GM21717 (cell line): ENCODE results near the gene DBT.
"Not testable (repeated sequence)": the region's sequence is repeated elsewhere in the genome, so short reads cannot be mapped to it uniquely, and the experiment has no call there.

Source experiments
- ATAC-seq: cut with Tn5 transposase; IDR thresholded peaks from one replicate; pipeline ENCODE4 v1.9.1; 2021; ENCODE audit warnings: mild to moderate bottlenecking, moderate library complexity; ENCODE audit not compliant: unreplicated experiment

Gene DBT

DNA sequence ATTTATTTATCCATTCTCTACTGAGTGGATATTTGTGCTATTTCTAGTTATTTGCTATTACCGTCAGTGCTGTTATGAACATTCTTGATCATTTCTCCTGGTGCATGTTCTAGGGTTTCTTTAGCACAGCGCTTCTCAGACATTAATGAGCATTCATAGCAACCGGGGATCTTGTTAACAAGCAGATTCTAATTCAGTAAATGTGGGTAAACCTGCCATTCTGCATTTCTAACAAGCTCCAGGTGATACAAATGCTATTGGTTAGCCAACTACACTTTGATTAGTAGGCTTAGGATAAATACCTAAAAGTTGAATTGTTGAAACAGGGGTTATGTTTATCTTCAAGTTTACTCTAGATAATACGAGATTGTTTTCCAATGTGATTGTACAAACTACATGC lies 3.3 kb upstream of the DBT start:
- ATAC-seq, result no peak

DNA sequence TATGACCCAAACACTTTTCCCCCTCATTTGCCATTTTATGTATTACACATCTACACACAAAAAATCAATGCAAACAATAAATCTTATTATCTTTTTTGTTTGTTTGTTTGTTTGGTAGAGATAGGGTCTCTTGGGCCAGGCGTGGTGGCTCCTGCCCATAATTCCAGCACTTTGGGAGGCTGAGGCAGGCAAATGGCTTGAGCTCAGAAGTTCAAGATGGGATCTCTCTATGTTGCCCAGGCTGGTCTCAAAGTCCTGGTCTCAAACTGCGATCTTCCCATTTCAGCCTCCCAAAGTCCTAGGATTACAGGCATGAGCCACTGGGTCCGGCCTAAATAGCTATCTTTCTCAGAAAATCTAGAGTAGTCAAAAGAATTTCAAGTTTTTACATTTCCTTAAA lies 1.2 kb upstream of the DBT start:
- ATAC-seq, result no peak

DNA sequence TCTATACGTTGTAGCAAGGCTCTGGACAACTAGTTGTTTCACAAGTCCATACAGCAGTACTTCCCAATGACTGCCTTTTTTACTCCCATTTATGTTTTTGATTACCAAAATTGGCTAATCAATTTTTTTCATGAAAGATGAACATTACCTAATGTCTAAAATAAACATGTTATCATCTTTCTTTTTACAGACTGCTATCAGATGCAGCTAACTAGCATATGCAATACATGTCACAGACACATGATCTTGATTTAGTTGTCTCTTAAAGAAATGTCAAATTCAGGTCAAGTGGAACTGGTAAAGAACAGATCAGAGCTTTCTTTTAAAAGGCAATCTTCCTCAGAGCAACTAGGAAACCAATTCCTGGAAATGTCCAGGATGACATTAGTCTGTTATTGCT lies 630 bp upstream of the DBT start:
- ATAC-seq, result no peak

DNA sequence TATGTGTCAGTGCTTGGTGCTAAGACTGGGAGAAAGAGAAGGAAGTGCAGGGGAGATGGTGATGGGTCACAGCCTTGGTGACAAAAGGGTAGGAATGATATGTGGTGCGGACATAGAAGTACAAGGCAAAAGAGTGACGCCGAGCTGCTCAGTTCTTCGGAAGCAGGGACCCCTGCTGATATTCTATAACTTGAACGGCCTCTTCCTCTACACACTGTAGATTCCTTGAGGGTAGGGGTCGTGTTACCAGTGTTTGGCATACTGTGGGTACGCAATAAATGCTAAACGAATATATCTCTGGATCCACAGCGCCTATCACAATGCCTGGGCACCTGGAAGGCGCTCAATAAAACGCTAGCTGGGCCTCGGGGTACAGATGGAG lies 488 bp downstream of the DBT start:
- no peak for ATAC-seq

DNA sequence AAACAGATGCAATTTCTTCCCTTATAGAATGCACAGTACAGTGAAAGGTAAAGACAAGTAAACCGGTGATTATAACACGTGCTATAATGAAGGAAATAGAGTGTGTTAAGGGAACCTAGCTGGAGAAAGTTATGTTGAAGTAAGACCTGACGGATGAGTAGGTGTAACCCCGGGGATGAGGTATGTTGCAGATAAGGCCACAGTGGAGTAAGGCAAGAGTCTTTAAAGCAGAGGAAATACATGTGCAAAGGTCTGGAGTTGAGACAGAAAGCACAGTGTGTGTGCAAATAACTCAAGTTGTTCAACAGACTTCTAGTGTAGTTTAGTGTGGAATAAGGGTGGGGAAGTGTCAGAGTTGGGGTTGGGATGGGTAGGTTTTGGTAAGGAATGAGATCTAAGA lies 2.9 kb downstream of the DBT start:
- no peak for ATAC-seq

DNA sequence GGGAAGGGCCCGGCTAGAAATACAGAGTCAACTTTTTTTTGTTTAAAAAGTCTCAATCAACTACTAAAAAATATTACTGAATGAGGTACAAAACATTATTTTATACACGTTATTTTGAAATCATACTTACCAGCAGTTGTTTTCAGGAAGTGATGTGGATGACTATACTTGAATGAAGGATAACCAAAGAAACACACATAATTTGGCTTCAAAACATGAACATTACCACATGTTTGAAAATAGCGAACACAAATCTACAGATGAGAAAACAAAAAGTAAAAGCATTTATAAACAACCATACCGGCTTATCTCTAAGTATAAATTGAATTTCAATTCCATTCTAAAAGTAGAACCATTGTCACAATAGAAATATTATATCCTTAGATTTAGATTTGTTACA lies 9.0 kb downstream of the DBT start:
- no peak for ATAC-seq

DNA sequence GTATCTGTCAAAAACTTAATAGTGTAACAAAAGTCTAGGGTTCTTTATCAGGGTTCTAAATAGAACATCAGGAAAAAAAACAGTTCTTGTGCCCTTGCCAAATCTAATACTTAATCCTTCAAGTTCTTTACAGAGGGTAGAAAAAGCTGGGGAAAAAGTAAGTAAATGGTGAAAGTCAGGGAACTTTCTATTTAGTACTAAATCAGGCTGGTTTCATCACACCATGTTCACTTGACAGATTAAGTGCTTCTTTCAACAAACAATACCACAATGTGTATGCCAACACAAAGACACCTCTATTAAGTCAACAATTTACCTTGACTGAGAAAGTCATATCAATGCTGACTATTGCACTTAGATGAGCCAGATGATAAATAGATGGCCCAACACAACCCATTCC lies 9.7 kb downstream of the DBT start:
- ATAC-seq, result no peak

DNA sequence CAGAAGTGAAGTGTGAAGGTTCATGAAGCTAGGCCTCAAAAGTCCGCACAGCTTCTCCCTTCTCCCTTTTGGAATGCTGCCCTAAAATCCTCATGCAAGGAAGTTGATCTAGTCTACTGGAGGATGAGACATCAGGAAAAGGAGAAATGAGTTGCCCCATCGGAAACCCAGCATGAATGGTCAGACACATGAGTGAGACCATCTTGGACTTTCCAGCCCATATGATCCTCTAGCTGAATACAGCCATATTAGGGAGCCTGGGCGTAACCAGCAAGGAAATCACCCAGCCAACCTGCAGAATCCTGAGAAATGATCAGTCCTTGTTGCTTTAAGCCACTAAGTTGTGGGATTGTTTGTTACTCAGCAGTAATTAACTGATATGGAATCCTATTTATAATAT lies 12.5 kb downstream of the DBT start:
- no peak for ATAC-seq

DNA sequence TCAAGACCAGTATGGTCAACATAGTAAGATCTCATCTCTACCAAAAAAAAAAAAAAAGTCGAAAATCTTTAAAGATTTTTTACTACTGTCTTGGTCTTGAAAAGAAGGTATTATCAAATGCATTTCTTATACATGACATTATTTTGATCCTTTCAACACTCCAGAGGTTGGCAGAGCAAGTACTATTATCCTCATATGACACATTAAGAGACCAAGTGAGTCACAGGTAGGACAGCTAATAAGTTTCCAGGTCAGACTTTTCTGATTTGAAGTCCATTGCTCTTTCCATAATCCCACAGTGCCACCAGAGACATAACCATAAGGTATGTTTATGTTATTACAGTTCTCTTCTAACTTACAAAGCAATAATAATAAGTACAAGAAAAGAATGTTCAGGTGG lies 15.2 kb downstream of the DBT start:
- no peak for ATAC-seq

DNA sequence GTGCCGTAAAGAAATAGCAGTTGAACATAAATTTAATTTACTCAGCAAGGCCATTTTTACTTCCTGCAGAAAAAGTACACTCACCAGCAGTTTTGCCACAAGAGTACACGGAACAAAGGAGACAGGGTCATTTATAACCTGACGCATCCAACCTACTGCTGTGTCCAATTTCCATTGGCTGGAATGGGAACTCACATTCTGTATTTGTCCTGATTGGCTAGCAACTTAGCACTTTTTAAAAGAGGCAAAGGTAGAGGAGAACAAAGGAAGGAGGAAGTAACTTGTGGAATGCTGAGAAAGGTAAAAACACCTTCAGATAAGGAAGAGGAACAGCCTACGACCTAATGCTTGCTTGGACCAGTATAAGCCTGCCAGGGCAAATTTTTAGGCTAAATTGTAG lies 16.1 kb downstream of the DBT start:
- not testable (repeated sequence) for ATAC-seq

DNA sequence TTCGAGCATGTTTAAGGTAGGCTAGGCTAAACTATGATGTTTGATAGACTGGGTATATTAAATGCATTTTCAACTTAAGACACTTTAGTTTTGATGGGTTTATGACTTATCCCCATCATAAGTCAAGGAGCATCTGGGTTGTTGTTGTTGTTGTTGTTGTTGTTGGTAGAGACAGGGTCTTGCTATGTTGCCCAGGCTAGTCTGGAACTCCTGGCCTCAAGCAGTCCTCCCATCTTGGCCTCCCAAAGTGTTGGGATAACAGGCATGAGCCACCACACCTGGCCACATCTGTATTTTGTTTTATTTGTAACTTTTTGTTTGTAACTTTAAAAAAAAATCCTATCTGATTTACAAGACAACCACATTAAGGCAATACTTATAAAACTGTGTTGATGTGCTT lies 17.5 kb downstream of the DBT start:
- ATAC-seq, result no peak

DNA sequence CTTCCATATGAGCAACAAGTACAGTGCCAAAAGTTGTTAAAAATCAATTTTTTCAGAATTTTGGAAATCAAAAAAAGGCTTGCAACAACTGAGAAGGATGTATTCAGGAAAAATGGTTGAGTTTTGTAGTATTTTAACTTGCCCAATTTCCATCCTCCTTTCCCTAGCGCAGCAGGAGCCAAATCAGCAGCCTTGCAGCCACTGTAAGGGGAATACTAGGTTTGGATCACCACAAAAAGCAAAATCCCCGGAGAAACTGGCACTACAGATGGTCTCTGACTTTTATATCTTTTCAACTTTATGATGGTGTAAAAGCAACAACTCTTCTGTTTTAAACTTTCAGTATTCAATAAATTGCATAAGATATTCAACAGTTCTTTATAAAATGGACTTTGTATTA lies 17.9 kb downstream of the DBT start:
- ATAC-seq, result no peak

DNA sequence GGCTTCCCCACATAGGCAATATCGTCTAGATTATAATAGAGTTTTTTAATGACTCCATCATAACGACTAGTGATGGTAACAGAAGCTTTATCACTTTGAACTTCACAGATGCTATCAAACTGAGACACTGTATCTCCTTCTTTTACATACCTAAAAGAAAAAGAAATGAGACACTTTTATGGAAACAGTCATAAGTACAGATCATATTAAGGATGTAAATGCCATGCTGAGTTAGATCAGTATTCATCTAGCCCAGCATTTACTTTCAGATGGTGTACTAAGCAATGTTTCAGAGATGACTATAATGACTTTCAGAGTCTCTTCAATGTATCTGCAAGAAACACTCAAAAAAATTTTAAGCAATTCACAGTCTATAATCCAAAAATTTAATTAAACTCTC lies 18.9 kb downstream of the DBT start:
- ATAC-seq, result no peak

DNA sequence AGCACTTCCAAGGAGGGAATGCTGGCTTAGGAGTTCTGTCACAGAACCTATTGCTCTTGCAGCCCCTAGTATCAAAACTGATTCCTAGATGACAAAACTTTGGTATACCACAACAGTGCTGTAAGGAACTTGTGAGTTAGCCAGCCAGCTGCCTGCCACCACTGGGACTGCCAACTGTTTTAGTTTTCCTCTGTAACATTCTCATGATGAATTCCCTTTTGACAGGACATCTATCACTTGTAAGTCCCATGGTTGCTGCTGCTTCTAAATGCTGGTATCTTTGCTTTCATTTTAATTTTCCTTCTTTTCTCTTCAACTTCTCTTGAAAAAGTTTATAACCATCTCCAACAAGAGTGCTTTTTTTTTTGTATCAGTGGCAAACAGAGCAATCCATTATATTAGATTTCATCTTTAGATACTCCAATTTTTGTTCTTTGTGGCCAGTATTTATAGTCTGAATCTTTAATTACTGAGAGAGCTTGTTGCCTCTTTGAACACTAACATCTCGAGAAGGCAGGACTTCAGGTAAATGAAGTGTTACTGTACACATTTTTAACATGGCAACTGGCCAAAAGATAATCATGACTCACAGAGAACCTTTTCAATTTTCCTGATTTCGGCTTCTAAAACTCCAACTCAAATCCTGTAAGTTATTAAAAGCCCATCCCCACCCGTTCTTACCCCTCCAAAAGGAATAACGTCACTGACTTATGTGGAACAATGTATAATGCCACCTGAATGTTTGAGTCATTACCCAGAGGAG lies 19.8 kb downstream of the DBT start:
- no peak for ATAC-seq

DNA sequence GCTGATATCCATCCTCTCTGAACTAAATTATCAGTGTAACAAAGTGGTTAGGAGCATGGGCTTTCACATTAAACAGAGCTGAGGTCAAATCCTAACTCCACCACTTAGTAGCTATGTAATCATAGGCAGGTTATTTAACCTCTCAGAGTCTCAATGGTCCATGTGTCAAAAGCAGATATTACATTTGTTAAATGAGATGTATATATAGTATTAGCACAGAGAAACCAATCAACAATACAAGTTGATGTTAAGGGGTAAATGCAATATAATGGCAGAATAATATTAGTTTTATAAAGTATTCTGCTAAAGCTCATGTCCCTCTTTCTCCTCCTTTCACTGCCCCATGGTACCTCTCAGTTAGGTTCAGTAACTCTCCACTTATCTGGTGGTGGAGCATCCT lies 27.2 kb downstream of the DBT start:
- no peak for ATAC-seq

DNA sequence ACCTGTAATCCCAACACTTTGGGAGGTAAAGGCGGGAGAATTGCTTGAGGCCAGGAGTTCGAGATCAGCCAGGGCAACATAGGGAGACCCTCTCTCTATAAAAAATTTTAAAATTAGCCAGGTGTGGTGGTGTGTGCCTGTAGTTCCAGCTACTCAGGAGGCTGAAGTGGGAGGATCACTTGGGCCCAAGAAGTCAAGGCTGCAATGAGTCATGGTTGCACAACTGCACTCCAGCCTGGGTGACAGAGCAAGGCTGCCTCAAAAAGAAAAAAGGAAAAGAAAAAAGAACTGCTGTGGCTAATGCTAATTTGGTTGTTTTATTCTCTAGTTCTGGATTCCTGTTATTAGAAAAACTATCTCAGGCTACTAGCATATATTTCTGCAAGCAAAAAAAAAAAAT lies 29.8 kb downstream of the DBT start:
- no peak for ATAC-seq

DNA sequence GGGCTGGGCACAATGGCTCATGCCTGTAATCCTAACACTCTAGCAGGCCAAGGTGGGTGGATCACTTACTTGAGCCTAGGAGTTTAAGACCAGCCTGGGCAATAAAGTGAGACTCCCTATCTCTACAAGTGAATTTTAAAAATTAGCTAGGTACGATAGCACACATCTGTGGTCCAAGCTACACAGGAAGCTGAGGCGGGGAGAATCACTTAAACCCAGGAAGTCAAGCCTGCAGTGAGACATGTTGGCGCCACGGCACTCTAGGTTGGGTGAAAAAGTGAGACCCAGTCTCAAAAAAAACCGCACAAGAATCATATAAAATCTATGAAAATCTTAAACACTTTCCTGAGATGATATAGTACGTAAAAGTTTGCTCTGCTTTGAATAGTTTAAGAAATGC lies 30.2 kb downstream of the DBT start:
- ATAC-seq, result no peak

DNA sequence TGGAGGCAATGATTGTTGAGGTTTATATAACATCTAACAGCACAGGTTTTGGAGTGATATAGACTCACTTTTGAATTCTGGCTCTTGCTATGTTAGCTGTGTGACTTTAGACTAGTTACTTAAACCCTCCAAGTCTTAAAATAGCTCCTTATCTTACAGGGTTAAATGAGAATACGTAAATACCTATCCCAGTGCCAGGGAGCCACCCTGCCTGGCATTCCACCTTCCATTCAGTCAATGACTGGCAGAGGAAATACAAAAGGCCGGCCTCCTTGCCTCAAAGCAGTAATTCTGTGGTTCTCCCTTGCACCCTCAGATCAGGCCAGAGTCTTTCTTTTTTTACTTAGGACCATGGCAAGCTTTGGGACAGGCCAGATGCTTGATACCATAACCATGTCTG lies 31.8 kb downstream of the DBT start:
- no peak for ATAC-seq

DNA sequence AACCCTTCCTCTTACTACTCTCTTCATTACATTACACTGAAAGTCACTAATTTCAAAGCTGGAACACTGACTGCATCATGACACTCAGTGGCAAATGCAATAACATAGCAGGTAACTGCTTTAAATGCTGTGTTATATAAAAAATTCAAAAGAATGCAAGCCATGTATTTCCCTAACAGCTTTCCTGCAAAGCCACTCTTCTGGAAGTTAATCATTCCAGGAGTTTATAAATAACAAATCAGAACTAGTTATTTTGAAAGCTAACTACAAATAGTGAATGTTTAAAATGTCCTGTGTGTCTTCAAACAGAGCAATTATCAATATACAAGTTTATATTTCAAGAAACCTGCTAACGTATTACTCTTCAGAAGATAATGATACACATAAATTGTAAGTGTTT lies 34.5 kb downstream of the DBT start:
- ATAC-seq, result no peak

DNA sequence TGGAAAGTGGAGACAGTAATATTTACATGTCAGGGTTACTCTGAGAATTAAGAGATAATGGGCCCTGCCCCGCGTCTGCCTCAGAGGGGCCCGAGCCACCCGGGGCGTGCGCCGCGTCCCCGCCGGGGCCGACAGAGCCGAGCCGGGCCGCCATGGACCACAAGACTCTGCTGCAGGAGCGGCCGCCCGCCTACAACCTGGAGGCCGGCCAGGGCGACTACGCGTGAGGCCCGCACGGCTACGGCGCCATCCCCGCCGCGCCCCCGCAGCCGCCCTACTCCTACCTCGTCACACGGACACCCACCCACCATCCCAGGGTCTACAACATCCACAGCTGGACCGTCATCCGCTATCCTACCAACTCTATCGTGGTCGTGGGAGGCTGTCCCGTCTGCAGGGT lies 36.5 kb downstream of the DBT start:
- ATAC-seq, result no peak

DNA sequence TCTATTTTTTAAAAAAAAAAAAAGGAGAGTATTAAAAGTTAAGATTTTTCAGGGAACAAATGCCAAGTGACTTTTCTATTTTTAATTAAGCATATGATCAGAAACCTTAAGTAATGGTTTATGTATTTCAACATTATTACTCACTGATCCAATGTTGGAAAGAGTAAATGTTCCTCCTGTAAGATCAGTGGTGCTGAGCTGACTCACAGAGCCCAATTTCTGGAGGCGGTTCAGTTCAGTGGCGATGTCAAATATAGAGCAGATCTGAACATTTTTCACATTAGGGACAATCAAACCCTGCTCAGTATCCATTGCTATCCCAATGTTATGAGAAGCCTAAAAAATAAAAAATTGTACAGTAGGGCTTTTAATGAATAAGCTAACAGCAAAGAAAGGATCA lies 43.3 kb downstream of the DBT start:
- ATAC-seq, result no peak

DNA sequence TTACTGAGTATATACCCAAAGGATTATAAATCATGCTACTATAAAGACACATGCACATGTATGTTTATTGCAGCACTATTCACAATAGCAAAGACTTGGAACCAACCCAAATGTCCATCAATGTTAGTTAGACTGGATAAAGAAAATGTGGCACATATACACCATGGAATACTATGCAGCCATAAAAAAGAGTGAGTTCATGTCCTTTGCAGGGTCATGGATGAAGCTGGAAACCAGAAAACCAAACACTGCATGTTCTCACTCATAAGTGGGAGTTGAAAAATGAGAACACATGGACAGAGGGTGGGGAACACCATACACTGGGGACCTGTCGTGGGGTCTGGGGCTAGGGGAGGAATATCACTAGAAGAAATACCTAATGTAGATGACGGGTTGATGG lies 44.0 kb downstream of the DBT start:
- not testable (repeated sequence) for ATAC-seq

DNA sequence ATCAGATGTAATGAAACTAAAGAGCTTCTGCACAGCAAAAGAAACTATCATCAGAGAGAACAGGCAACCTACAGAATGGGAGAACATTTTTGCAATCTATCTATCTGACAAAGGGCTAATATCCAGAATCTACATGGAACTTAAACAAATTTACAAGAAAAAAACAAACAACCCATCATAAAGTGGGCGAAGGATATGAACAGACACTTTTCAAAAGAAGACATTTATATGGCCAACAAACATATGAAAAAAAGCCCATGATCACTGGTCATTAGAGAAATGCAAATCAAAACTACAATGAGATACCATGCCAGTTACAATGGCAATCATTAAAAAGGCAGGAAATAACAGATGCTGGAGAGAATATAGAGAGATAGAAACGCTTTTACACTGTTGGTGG lies 44.5 kb downstream of the DBT start:
- not testable (repeated sequence) for ATAC-seq
